ENCODE data around the gene CALY. TPM values are rescaled to one million over a fixed set of nuclear protein-coding genes. Genes with fewer than 3 reads are reported as not detected.

CALY gene
- total RNA-seq, 1 donor, result not detected

GRCh38 chr10:133361773-133362441 is 25.2 kb upstream of the CALY start:
- Histone ChIP-seq H3K4me1 (ENCODE audit: insufficient read depth, low read length) (no peaks in the 10 kb centered on the region), H3K4me2 (ENCODE audit: insufficient read depth, low read length) (no peak overlapping the region), H3K27ac (ENCODE audit: low read depth, low read length) (no peak overlapping the region), H3K4me3 (ENCODE audit: insufficient read depth, low read length) (no peak overlapping the region), H3K9me3 (ENCODE audit: low read depth, low read length) (no peaks in the 10 kb centered on the region), H4K20me1 (ENCODE audit: insufficient read depth, low read length) (no peaks in the 10 kb centered on the region), H3K27me3 (ENCODE audit: insufficient read depth, low read length) (no peaks in the 10 kb centered on the region), H2AFZ (ENCODE audit: low read length) (no peak overlapping the region), H3K79me2 (ENCODE audit: insufficient read depth, low read length) (no peaks in the 10 kb centered on the region), H3K36me3 (ENCODE audit: insufficient read depth, low read length) (peaks cover 33% of the 10 kb centered on the region)
- no peak for TF ChIP-seq CTCF (IDR thresholded peaks at IDR 0.05; ENCODE audit: extremely low read depth, low read depth, low read length)
- no peak for DNase-seq (ENCODE audit: insufficient read length, low spot score, missing footprints)

- no peak overlapping the region for H3K4me3 ChIP-seq (ENCODE audit: insufficient read depth, low read length)
- no peaks in the 10 kb centered on the region for H3K79me2 ChIP-seq (ENCODE audit: insufficient read depth, low read length)
- no peak overlapping the region for H2AFZ ChIP-seq (ENCODE audit: low read length)
- H3K4me2 ChIP-seq (ENCODE audit: insufficient read depth, low read length), result no peak overlapping the region
- H3K27me3 ChIP-seq (ENCODE audit: insufficient read depth, low read length), result no peaks in the 10 kb centered on the region
- H3K4me1 ChIP-seq (ENCODE audit: insufficient read depth, low read length), result no peaks in the 10 kb centered on the region
- TF ChIP-seq CTCF (IDR thresholded peaks at IDR 0.05; ENCODE audit: extremely low read depth, low read depth, low read length), result no peak
- no peaks in the 10 kb centered on the region for H4K20me1 ChIP-seq (ENCODE audit: insufficient read depth, low read length)
- peaks cover 28% of the 10 kb centered on the region for H3K36me3 ChIP-seq (ENCODE audit: insufficient read depth, low read length)
- DNase-seq (ENCODE audit: insufficient read length, low spot score, missing footprints), result no peak
- H3K27ac ChIP-seq (ENCODE audit: low read depth, low read length), result no peak overlapping the region
- H3K9me3 ChIP-seq (ENCODE audit: low read depth, low read length), result no peaks in the 10 kb centered on the region
Observed at GRCh38 chr10:133361227-133361626, 24.5 kb upstream of the CALY start.

- no peak for TF ChIP-seq CTCF (IDR thresholded peaks at IDR 0.05; ENCODE audit: extremely low read depth, low read depth, low read length)
Observed at GRCh38 chr10:133359972-133360610, 23.4 kb upstream of the CALY start.

GRCh38 chr10:133359554-133359971 is 22.9 kb upstream of the CALY start:
- H3K27ac ChIP-seq (ENCODE audit: low read depth, low read length), result no peak overlapping the region
- no peaks in the 10 kb centered on the region for H3K4me1 ChIP-seq (ENCODE audit: insufficient read depth, low read length)
- no peak overlapping the region for H3K4me3 ChIP-seq (ENCODE audit: insufficient read depth, low read length)
- no peak overlapping the region for H3K4me2 ChIP-seq (ENCODE audit: insufficient read depth, low read length)
- no peaks in the 10 kb centered on the region for H3K27me3 ChIP-seq (ENCODE audit: insufficient read depth, low read length)
- no peaks in the 10 kb centered on the region for H4K20me1 ChIP-seq (ENCODE audit: insufficient read depth, low read length)
- DNase-seq (ENCODE audit: insufficient read length, low spot score, missing footprints), result peak; percentile 87
- H3K36me3 ChIP-seq (ENCODE audit: insufficient read depth, low read length), result peaks cover 12% of the 10 kb centered on the region
- no peak for TF ChIP-seq CTCF (IDR thresholded peaks at IDR 0.05; ENCODE audit: extremely low read depth, low read depth, low read length)
- no peaks in the 10 kb centered on the region for H3K79me2 ChIP-seq (ENCODE audit: insufficient read depth, low read length)
- no peaks in the 10 kb centered on the region for H3K9me3 ChIP-seq (ENCODE audit: low read depth, low read length)
- H2AFZ ChIP-seq (ENCODE audit: low read length), result no peak overlapping the region

More at GRCh38 chr10:133359972-133360610, 23.4 kb upstream of the CALY start:
- Histone ChIP-seq H3K4me3 (ENCODE audit: insufficient read depth, low read length) (no peak overlapping the region), H3K4me2 (ENCODE audit: insufficient read depth, low read length) (no peak overlapping the region), H3K4me1 (ENCODE audit: insufficient read depth, low read length) (no peaks in the 10 kb centered on the region), H3K27me3 (ENCODE audit: insufficient read depth, low read length) (no peaks in the 10 kb centered on the region), H3K79me2 (ENCODE audit: insufficient read depth, low read length) (no peaks in the 10 kb centered on the region), H3K27ac (ENCODE audit: low read depth, low read length) (no peak overlapping the region), H3K9me3 (ENCODE audit: low read depth, low read length) (no peaks in the 10 kb centered on the region), H2AFZ (ENCODE audit: low read length) (no peak overlapping the region), H4K20me1 (ENCODE audit: insufficient read depth, low read length) (no peaks in the 10 kb centered on the region), H3K36me3 (ENCODE audit: insufficient read depth, low read length) (peaks cover 17% of the 10 kb centered on the region)
- DNase-seq (ENCODE audit: insufficient read length, low spot score, missing footprints), result peak; percentile 81

Measured in osteoblast (primary cell).